GM23338 (cell line): ENCODE results near the gene LMAN1L. TPM values are rescaled to one million over a fixed set of nuclear protein-coding genes. Genes with fewer than 3 reads are reported as not detected.
A peak's percentile ranks its signal among the peaks of the same experiment; 100 is the strongest.

Source experiments
- ATAC-seq: fragments of 200-7000 bp; cut with Tn5 transposase; 3 replicates; pipeline ENCODE4 v1.9.1; 2020
- DNase-seq: peaks from one replicate; pipeline ENCODE4 v3.0.0-alpha.2; 2015; ENCODE audit warnings: low spot score
- H2AFZ ChIP-seq: fragments of 200-600 bp; sonication (generic); 2 replicates; pipeline ENCODE4 v1.8.0; 2016; ENCODE audit warnings: antibody characterized with exemption, mild to moderate bottlenecking, moderate library complexity
- H3F3A ChIP-seq: fragments of 200-600 bp; sonication (generic); replicated peaks from 2 replicates; pipeline ENCODE4 v1.8.0; 2017; ENCODE audit warnings: antibody characterized with exemption, mixed run types, low read depth
- H3K27ac ChIP-seq: fragments of 200-600 bp; sonication (generic); 2 replicates; pipeline ENCODE4 v1.6.1; 2016; ENCODE audit warnings: low read depth
- H3K27me3 ChIP-seq: fragments of 200-600 bp; sonication (generic); 2 replicates; pipeline ENCODE4 v1.8.0; 2016; ENCODE audit warnings: mild to moderate bottlenecking, mixed run types, moderate library complexity; ENCODE audit not compliant: insufficient read depth
- H3K36me3 ChIP-seq: fragments of 200-600 bp; sonication (generic); 2 replicates; pipeline ENCODE4 v1.8.0; 2016; ENCODE audit warnings: mild to moderate bottlenecking; ENCODE audit not compliant: insufficient read depth
- H3K4me1 ChIP-seq: fragments of 200-600 bp; sonication (generic); 2 replicates; pipeline ENCODE4 v1.8.0; 2016; ENCODE audit warnings: mild to moderate bottlenecking, moderate library complexity; ENCODE audit not compliant: insufficient read depth
- H3K4me2 ChIP-seq: fragments of 200-600 bp; sonication (generic); 2 replicates; pipeline ENCODE4 v1.7.1; 2017; ENCODE audit warnings: mixed run types
- H3K4me3 ChIP-seq: fragments of 200-600 bp; sonication (generic); 2 replicates; pipeline ENCODE4 v1.6.1; 2016; ENCODE audit warnings: mixed run types
- H3K79me2 ChIP-seq: fragments of 200-600 bp; sonication (generic); replicated peaks from 2 replicates; pipeline ENCODE4 v1.8.0; 2017; ENCODE audit warnings: mild to moderate bottlenecking; ENCODE audit not compliant: insufficient read depth
- H3K9me2 ChIP-seq: fragments of 200-600 bp; sonication (generic); 2 replicates; pipeline ENCODE4 v1.8.0; 2017; ENCODE audit not compliant: insufficient read depth
- H4K20me1 ChIP-seq: fragments of 200-600 bp; sonication (generic); replicated peaks from 2 replicates; pipeline ENCODE4 v1.8.0; 2017; ENCODE audit warnings: mild to moderate bottlenecking; ENCODE audit not compliant: insufficient read depth
- H3K27ac Mint-ChIP-seq: 2 replicates; pipeline ENCODE4 v1.8.0; 2020; ENCODE audit warnings: inconsistent platforms, mild to moderate bottlenecking, moderate library complexity, mixed read lengths
- H3K27me3 Mint-ChIP-seq: 3 replicates; pipeline ENCODE4 v1.8.0; 2022; ENCODE audit warnings: low read depth, mild to moderate bottlenecking, moderate library complexity, mixed read lengths, inconsistent platforms; ENCODE audit not compliant: insufficient read depth, poor library complexity
- H3K36me3 Mint-ChIP-seq: 3 replicates; pipeline ENCODE4 v1.8.0; 2021; ENCODE audit warnings: low read depth, mild to moderate bottlenecking, inconsistent platforms, moderate library complexity, mixed read lengths
- H3K4me1 Mint-ChIP-seq: 3 replicates; pipeline ENCODE4 v1.8.0; 2020; ENCODE audit warnings: mild to moderate bottlenecking, inconsistent platforms, mixed read lengths
- H3K4me3 Mint-ChIP-seq: 3 replicates; pipeline ENCODE4 v1.8.0; 2021; ENCODE audit warnings: moderate library complexity, mild to moderate bottlenecking, inconsistent platforms, mixed read lengths
- H3K9me3 Mint-ChIP-seq: 3 replicates; pipeline ENCODE4 v1.8.0; 2020; ENCODE audit warnings: moderate library complexity, mild to moderate bottlenecking, inconsistent platforms, mixed read lengths
- CREB1 ChIP-seq: fragments of 250-450 bp; sonication (Bioruptor Pico); IDR thresholded peaks from 2 replicates; pipeline ENCODE4 v1.5.0; 2020; ENCODE audit warnings: low read depth, mild to moderate bottlenecking, moderate library complexity
- CTCF ChIP-seq, 2 experiments: fragments of 200-600 bp in 1 of 2; sonication (generic) in 1 of 2; conservative IDR thresholded peaks; 2 replicates each; pipeline versions ENCODE4 v1.5.1 to v1.6.1; 2016 to 2017; ENCODE audit warnings: antibody characterized with exemption in 2 of 2, low read depth in 2 of 2, mild to moderate bottlenecking in 2 of 2, moderate library complexity in 1 of 2
- JUNB ChIP-seq: IDR thresholded peaks from one replicate; pipeline ENCODE4 v1.6.1; 2016; ENCODE audit warnings: antibody characterized with exemption; ENCODE audit not compliant: unreplicated experiment
- NANOG ChIP-seq: IDR thresholded peaks from 2 replicates; pipeline ENCODE4 v1.6.1; 2016; ENCODE audit warnings: antibody characterized with exemption, borderline replicate concordance
- POLR2AphosphoS5 ChIP-seq: IDR thresholded peaks from 2 replicates; pipeline ENCODE4 v1.6.1; 2016; ENCODE audit warnings: antibody characterized with exemption, low read depth
- ZNF462 ChIP-seq: fragments of 250-450 bp; sonication (Bioruptor Pico); IDR thresholded peaks from 2 replicates; pipeline ENCODE4 v1.5.0; 2020; ENCODE audit warnings: mild to moderate bottlenecking, moderate library complexity
- polyA plus RNA-seq: library from polyadenylated mRNA; unstranded; fragments of >200 nt; fragmentation: Nextera tagmentation; extraction: Ambion mirVana; gene quantifications from 2 replicates; pipeline ENCODE4 v1.2.1, GENCODE V29; 2016
- total RNA-seq: library from RNA; depleted of rRNA; stranded (reverse); fragments of >200 nt; shearing (Covaris generic); gene quantifications from 2 replicates; pipeline ENCODE4 v1.2.3, GENCODE V29; 2014

LMAN1L gene
- total and polyA plus RNA-seq, 2 experiments from 2014 or later = not detected

- H3K27me3 ChIP-seq = no peaks in the 10 kb centered on the region
- H3K79me2 ChIP-seq = peaks cover 10% of the 10 kb centered on the region; the same call in 1 of the 2 replicates
- H3K4me1 ChIP-seq = no peaks in the 10 kb centered on the region
- no peak overlapping the region for H2AFZ ChIP-seq
- no peaks in the 10 kb centered on the region for H3K36me3 ChIP-seq
- no peak overlapping the region for H3K4me3 ChIP-seq
- H3K36me3 Mint-ChIP-seq = peaks cover 11% of the 10 kb centered on the region
- DNase-seq (no peak), ATAC-seq (peak; percentile 78)
- H3K27ac ChIP-seq = no peak overlapping the region
- H3K9me3 Mint-ChIP-seq = no peaks in the 10 kb centered on the region
- no peak overlapping the region for H3K4me2 ChIP-seq
- no peak overlapping the region for H3K4me3 Mint-ChIP-seq
- no peak for TF ChIP-seq POLR2AphosphoS5
- TF ChIP-seq ZNF462 (CRISPR knock-in tag) = no peak
- TF ChIP-seq CREB1 (CRISPR knock-in tag) = no peak
- TF ChIP-seq NANOG = no peak
- no peak for TF ChIP-seq JUNB
- TF ChIP-seq CTCF (conservative IDR thresholded peaks at IDR 0.05; ENCODE audit: low read depth in 2 of 2) = no peak
- H3K9me2 ChIP-seq = no peaks in the 10 kb centered on the region
- no peaks in the 10 kb centered on the region for H3F3A ChIP-seq
- 0 out of 2 replicates have a peak, but pooled peaks cover 4% of the 10 kb centered on the region for H4K20me1 ChIP-seq
- H3K4me1 Mint-ChIP-seq = no peaks in the 10 kb centered on the region; the same call in 2 of the 3 replicates
- H3K27ac Mint-ChIP-seq = peak overlapping the region; percentile 83; the same call in 1 of the 2 replicates
- peaks cover 5% of the 10 kb centered on the region for H3K27me3 Mint-ChIP-seq
Observed at GRCh38 chr15:74855857-74856256, 43.2 kb downstream of the LMAN1L start.
